ENCODE measurements around the gene SLC22A23.

- TF ChIP-seq, protein P1, sequence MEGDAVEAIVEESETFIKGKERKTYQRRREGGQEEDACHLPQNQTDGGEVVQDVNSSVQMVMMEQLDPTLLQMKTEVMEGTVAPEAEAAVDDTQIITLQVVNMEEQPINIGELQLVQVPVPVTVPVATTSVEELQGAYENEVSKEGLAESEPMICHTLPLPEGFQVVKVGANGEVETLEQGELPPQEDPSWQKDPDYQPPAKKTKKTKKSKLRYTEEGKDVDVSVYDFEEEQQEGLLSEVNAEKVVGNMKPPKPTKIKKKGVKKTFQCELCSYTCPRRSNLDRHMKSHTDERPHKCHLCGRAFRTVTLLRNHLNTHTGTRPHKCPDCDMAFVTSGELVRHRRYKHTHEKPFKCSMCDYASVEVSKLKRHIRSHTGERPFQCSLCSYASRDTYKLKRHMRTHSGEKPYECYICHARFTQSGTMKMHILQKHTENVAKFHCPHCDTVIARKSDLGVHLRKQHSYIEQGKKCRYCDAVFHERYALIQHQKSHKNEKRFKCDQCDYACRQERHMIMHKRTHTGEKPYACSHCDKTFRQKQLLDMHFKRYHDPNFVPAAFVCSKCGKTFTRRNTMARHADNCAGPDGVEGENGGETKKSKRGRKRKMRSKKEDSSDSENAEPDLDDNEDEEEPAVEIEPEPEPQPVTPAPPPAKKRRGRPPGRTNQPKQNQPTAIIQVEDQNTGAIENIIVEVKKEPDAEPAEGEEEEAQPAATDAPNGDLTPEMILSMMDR (IDR thresholded peaks at IDR 0.05): no peak
- TF ChIP-seq ZFX (IDR thresholded peaks at IDR 0.05; ENCODE audit: borderline replicate concordance): no peak
Measured at GRCh38 chr6:3407840-3408239, 49.0 kb downstream of the SLC22A23 start.

All from 22Rv1 (cell line).